HG02870 (cell line): ENCODE measurements around the gene ZMYND15.

Experiments
- ATAC-seq: cut with Tn5 transposase; IDR thresholded peaks from one replicate; pipeline ENCODE4 v1.9.1; 2021; ENCODE audit warnings: mild to moderate bottlenecking, moderate library complexity; ENCODE audit not compliant: unreplicated experiment

Gene ZMYND15

DNA sequence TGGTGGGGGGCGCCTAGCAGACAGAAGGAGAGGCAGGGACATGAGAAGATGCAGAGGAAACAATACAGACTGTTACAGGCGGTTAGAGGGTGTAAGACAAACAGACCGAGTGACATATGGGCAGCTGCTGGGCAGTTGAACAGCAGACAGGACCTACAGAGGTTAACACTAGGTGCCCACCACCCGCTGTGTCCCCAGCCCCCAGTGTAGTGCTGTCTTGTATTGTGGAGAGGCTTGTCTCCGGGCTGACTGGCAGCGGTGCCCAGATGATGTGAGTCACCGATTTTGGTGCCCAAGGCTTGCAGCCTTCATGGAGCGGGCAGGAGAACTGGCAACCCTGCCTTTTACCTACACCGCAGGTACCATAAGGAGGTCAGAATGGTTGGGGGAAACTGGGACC is 2.5 kb downstream of the ZMYND15 start:
- ATAC-seq, result no peak

DNA sequence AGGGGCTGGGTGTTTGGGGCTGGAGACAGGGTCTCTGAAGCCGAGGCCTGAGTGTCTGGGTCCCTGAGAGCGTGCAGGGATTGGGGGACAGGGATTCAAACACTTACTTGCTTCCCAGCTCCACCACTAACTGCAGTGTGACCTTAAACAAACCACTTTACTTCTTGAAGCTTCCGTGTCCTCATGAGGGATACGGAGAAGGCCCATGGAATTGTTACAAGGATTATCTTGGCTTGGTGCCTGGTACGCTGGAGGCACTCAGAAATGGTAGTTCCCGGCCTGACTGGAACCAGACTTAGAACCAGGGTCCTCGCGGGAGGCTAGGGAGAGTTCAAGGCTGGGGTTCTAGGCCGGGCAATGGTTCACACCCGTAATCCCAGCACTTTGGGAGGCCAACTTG is 3.0 kb downstream of the ZMYND15 start:
- ATAC-seq, result no peak

DNA sequence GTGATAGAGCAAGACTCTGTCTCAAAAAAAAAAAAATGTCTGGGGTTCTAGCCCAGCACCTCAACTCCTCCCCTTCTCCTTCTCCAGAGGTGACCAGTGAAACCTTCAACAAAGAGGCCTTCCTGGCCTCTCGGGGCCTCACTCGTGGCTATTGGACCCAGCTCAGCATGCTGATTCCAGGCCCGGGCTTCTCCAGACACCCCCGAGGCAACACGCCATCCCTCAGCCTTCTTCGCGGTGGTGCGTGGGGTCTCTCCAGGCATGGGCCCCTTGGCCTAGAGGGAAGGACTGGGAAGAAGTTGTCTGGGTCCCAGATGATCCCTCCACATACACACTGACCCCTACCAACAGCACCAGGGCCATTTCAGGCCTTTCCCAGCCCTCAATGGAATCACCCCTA is 3.6 kb downstream of the ZMYND15 start:
- ATAC-seq, result no peak

DNA sequence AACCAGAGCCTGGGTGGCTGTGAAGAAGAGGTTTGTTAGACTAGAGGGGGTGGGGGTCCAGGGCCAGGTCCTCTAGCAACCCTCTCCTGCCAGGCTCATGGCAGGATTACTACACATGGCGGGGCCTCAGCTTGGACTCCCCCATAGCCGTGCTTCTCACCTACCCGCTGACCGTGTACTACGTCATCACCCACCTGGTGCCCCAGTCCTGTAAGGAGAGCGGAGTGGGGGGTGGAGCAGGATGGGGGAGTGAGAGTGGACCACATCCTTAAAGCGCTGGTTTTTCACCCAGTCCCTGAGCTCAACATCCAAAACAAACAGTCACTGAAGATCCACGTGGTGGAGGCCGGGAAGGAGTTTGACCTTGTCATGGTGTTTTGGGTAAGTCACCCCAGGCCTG is 4.3 kb downstream of the ZMYND15 start:
- no peak for ATAC-seq

DNA sequence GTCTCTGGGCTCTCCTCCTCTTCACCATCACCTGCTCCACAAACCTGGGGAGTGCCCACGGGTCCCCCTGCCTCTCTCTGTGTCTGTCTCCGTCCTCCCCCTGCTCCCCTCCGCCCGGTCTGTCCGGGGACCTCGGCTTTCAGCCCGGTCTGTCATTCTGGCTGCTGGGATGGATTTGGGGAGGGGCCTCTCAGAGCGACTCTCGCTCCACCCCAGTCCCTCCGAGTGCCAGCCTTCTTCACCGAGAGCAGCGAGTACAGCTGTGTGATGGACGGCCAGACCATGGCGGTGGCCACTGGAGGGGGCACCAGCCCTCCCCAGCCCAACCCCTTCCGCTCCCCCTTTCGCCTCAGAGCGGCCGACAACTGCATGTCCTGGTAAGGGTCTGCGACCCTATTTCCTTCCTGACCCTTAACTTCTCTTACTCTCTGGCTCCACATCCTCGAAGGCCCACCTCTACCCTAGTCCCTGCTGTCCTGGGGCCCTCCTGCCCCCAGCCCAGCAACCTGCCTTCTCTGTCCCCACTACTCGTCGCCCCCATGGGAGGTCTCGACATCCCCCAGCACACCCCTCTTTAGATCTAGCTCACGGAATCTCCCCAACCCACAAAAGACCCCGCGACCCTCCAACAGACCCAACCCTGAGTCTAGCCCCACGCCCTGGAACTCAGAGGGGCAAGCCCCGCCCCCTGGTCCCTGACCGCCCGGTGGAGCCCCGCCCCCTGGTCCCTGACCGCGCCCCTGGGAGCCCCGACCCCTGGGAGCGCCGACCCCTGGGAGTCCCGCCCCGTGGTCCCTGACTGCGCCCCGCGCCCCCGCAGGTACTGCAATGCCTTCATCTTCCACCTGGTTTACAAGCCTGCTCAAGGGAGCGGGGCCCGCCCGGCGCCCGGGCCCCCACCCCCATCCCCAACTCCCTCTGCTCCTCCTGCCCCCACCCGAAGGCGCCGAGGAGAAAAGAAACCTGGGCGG is 5.7 kb downstream of the ZMYND15 start:
- ATAC-seq, result no peak

DNA sequence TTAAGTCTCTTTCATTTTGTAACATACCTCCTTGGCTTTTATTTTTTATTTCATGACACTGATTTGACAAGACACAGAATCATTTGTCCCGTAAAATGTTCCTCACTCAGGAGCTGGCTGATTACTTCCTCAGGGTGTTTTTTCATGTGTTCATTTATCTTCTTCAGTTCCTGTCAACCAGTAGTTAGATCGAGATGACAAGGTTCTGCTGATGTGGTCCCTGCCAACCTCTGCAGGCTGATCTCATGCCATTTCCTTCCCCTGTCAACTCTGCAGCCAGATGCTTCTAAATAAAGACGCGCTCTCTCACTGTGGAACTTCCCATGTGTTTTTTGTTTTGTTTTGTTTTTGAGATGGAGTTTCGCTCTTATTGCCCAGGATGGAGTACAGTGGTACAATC is 8.2 kb downstream of the ZMYND15 start:
- no peak for ATAC-seq

DNA sequence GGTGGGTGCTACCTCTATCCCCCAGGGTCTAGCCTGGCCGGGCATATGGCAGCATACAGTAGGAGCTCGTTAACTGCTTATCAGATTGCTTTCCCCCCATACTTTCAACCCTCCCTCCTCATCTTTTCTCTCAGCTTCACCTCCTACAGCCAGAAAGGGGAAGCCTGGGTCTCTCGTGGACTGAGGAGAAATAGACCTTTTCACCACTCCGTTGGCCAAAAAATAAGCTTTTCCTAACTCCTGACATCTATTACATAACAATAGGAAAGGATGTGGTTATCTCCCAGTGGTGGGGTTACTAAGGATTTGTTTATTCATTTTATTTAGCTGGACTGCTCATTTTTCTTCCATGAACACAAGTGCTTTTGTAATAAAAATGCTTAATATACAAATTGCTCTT is 9.1 kb downstream of the ZMYND15 start:
- ATAC-seq, result no peak

DNA sequence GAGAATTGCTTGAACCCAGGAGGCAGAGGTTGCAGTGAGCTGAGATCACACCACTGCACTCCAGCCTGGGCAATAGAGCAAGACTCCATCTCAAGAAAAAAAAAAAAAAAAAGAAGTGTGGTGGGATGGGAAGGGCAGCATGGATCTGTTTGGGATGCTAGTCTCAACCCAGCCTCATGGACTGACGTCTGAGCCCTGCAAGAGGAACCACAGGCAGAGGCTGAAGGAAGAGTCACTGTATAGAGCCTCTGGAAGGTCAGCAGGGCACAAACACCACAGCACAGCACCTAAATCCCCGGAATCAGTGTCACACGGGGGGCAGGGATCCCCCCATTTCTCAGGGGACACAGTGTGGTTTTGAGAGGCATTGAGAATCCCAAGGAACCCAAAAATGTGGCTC is 11.0 kb downstream of the ZMYND15 start:
- no peak for ATAC-seq

DNA sequence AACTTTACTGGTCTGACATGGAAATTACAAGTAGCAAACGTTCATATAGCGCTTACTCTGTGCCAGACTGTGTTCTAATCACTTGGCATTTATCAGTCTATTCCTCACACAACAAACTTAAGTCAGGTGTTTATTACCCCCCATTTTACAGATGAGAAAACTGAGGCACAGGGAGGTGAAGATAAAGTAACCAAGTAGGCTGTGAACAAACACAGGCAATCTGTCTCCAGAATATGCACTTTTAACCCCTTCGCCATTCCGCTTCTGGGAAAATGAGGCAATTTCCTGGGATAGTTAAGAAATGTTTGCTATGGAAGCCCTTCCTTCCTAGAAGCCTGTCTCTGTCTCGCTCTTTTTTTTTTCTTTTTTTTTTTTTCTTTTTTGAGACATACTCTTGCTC is 12.3 kb downstream of the ZMYND15 start:
- ATAC-seq, result no peak

DNA sequence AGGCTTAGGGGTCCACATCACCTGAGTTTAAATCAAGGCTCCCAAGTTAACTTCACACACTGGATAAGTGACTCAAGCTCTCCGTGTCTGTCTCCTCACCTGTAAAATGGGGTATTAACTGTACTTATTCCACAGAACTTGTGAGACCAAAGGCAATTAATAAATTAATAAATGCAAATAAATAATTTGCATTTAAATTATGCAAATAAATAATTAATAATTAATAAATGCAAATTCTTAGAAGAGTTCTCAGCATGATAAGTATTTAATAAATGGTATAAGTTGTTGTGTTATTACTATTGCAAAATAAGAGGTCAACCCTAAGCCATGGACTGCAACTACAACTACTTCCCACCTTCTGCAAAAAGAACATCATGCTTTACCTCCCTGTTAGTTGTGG is 13.8 kb downstream of the ZMYND15 start:
- ATAC-seq, result no peak

DNA sequence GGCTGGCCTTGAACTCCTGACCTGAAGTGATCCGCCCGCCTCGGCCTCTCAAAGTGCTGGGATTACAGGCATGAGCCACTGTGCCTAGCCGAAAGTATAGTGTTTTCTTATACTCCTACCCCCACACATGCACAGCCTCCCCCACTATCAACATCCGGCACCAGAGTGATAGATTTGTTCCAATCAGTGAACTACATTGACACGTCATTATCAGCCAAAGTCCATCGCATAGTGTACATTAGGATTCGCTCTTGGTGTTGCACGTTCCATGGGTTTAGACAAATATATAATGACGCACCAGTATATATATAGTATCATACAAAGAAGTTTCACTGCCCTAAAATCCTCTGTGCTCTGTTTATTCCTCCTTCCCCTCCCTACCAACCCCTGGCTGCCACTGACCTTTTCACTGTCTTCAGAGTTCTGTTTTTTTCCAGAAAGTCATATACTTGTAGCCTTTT is 20.2 kb downstream of the ZMYND15 start:
- ATAC-seq, result no peak

DNA sequence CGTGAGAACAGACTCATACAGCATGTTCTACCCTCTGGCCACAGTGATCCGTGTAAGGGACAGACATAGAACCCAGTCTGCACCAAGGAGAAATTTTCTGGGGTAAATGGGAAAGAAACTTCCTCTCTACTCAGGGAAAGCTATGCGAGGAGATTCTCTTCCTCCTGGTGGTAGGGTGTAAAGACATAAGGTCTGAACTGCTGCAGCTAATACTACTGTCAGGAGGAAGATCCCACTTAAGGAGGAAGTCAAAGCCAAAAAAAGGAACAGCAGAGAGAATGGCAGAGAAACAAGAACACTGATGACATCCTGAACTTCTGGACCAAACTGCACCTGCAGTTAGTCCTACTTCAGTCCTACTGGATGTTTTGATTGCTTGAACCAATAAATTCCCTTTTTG is 25.0 kb downstream of the ZMYND15 start:
- no peak for ATAC-seq

DNA sequence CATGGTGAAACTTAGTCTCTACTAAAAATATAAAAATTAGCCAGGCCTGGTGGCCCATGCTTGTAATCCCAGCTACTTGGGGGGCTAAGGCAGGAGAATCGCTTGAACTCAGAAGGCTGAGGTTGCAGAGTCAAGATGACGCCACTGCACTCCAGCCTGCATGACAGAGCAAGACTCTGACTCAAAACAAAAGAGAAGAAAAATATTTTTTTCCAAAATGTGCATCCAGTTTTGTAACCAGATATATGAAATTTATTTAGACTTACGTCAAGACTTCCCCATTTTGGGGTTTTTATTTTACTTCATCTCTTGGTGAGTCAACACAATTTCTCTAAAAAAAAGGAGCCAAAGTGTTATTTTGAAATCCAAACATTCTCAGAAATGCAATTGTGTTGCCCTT is 26.6 kb downstream of the ZMYND15 start:
- ATAC-seq, result no peak

DNA sequence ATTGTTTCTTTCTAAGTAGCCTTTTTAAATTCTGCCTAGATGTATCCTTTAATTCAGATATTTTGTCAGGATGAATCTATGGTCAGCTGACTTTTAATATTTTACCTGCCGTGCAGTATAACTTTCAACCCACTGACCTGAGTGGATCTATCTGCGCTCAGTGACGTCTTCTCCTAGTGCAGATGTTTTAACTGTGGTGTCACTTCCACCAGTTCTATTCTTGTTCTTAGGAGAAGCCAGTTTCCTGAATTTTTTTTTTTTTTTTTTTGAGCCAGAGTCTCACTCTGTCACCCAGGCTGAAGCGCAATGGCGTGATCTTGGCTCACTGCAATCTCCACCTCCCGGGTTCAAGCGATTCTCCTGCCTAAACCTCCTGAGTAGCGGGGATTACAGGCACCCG is 27.1 kb downstream of the ZMYND15 start:
- ATAC-seq, result no peak

DNA sequence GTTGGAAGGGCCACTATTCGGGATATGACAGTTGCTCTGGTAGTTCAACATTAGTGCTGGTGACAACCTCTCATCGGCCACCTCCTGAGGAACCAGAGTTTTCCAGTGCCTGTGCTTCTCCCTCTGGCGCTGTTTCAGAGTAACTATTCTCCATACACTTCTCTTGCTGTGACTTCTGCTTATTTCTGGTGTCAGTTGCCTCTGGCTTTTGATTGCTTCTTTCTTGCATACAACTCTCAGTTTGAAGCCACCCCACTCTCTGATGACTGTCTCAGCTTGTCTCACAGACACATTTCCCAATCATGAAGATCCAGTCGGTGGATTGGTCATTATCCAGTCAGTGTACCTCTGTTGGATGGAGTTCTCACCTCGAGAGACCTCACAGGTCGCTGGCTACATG is 28.7 kb downstream of the ZMYND15 start:
- ATAC-seq, result no peak

DNA sequence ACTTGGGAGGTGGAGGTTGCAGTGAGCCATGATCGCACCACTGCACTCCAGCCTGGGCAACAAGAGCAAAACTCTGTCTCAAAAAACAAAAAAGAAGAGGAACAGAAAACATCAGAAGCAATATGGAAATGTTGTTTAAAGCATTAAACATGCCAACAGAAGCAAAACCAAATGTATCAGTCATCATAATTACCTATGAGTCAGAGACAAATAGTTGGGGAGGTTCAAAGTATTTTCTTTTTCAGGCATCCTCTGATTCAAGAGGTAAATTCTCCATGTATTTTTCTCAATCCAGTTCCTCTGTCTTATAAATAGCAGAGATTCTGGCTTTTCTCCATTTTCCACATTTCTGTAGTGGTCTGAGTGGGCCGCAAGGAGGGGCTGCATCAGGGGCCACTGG is 30.0 kb downstream of the ZMYND15 start:
- ATAC-seq, result no peak

DNA sequence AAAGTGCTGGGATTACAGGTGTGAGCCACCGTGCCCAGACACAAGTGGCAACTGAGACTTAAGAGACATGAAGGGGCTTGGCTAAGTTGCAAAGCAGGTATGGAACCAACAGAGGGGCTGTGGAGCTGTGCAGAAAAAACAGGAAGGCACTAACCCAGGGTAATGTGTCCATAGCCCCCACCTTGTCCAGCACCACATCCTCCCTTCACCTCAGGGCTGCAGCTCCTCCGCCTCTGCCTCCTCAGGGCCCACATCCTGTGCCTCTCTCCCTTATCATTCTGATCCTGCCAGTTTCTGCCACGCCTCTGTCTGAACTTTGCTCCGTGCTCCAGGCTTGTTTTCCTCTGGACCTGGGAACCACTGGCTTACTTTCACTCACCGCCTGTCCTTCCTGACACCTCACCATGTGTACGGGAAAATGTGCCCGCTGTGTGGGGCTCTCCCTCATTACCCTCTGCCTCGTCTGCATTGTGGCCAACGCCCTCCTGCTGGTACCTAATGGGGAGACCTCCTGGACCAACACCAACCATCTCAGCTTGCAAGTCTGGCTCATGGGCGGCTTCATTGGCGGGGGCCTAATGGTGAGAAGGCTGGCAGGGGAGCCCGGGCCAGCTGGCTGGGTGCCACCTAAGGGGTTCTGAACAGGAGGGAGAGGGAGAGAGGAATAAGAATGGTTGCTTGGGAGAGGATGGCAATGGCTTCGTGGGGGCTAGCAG is 32.0 kb downstream of the ZMYND15 start, which contains the start of gene TM4SF5:
Gene TM4SF5 (plus strand): TSS at position 368 of the 716 bp plus-strand sequence. CDS start 37 bp downstream, at position 405.
- ATAC-seq, result no peak

DNA sequence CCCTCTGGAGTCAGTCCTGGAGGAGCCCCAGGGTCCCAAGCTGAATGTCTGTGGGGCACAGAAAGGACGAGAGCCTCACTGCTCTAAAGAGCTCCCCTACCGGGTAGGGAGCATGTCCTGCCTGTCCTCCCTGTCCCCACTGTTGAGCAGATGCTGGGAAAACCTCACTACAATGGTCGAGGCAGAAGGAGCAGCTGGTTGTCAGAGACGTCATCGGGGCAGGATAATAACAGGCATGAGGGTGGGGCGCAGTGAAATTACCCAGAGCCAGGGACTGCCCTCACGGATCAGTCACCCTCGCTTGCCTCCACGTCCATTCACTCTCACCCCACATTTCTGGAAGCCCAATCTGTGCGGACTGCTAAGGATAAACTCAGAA is 32.6 kb downstream of the ZMYND15 start:
- no peak for ATAC-seq

DNA sequence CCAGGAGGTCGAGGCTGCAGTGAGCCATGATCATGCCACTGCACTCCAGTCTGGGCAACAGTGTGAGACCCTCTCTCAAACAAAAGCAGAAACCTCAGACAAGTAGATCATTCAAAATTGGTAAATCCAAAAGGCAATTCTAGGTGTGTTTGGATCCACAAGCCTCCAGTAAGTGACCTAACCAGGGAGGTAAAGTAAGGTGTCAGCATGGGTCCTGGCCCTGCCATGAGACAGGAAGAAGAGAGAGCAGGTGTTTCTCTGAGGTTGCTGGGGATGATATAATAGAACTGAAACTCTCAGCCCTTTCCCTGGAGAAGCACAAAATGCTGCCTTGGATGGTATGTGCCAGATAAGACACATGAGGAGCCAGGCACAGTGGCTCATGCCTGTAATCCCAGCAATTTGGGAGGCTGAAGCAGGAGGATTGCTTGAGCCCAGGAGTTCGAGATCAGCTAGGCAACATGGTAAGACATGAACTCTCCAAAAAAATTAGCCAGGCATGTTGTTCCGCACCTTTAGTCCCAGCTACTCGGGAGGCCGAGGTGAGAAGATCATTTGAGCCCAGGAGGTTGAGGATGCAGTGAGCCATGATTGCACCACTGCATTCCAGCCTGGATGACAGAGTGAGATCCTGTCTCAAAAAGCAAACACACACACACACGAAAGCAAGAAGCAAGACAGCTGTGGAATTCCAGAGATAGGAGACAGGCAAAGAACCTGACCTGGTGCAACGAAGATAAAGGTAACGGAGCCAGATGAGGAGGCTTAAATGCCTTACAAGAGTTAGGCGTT is 38.5 kb downstream of the ZMYND15 start:
- no peak for ATAC-seq

DNA sequence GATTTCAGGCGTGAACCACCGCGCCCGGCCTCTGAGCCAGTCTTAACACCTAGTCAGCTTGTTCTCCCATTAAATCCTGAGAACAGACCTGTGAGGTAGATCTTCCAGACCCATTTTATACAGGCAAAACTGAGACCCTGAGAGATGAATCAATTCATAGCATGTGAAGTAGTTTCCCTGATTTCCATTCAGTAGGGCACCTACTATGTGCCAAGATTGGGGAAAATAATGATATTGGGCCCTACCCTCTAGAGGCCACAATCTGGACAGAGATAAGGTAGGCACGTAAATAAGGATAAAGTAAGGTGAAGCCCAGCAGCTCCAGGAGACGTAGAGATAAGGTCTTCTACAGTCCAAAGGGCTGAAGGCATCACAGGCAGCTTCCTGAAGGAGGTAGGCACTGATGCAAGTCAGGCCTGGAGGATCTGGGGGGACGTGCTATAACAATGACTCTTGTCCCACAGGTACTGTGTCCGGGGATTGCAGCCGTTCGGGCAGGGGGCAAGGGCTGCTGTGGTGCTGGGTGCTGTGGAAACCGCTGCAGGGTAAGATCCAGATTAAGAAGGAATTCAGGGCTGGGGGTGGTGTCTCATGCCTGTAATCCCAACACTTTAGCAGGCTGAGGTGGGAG is 40.8 kb downstream of the ZMYND15 start:
- ATAC-seq, result no peak

DNA sequence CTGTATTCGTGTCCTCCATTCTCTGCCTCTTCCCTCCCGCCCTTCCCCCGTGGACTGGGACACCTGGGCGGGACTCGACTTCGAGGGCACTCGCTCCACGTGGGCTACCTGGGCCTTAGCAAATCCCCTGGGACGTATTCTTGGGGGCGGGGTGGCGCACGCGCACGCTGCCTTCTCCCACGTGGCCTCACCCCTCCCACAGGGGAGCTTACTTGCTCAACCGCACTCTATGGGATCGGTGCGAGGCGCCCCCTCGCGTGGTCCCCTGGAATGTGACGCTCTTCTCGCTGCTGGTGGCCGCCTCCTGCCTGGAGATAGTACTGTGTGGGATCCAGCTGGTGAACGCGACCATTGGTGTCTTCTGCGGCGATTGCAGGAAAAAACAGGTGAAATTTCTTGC is 43.0 kb downstream of the ZMYND15 start:
- ATAC-seq, result no peak
